ENCODE data around the gene GRM7. TPM values are rescaled to one million over a fixed set of nuclear protein-coding genes. Genes with fewer than 3 reads are reported as not detected.

The GRM7 gene
- total and polyA plus RNA-seq, 9 of the 15 experiments (the other 6 are each of a cell fraction or from before 2014, with no cell fraction given) = not detected

GRCh38 chr3:6929918-6930317, 69.0 kb downstream of the GRM7 start:
- no peak for TF ChIP-seq SIN3A (IDR thresholded peaks at IDR 0.05; ENCODE audit: borderline replicate concordance in 2 of 2, control insufficient read depth in 1 of 2, low read depth in 2 of 2, low read length in 2 of 2)
- TF ChIP-seq OTX1 (CRISPR knock-in tag; IDR thresholded peaks at IDR 0.05) = no peak
- no peak for TF ChIP-seq COPS2 (conservative IDR thresholded peaks at IDR 0.05)
- no peak for TF ChIP-seq GTF3C2 (IDR thresholded peaks at IDR 0.05; ENCODE audit: borderline replicate concordance, extremely low read depth, insufficient read length)
- TF ChIP-seq BRD9 (IDR thresholded peaks at IDR 0.05; ENCODE audit: low read depth, partially characterized antibody) = no peak
- no peak for TF ChIP-seq ZBTB8A (IDR thresholded peaks at IDR 0.05; ENCODE audit: partially characterized antibody)
- TF ChIP-seq TAF9B (IDR thresholded peaks at IDR 0.05; ENCODE audit: partially characterized antibody) = no peak
- TF ChIP-seq SP1 (CRISPR knock-in tag; IDR thresholded peaks at IDR 0.05) = no peak
- TF ChIP-seq NFE2L1 (tag; IDR thresholded peaks at IDR 0.05; ENCODE audit: borderline replicate concordance, low read depth) = no peak
- no peak for TF ChIP-seq HDAC2 (IDR thresholded peaks at IDR 0.05)
- no peak for TF ChIP-seq KDM4B (IDR thresholded peaks at IDR 0.05; ENCODE audit: borderline replicate concordance in 2 of 2, low read depth in 1 of 2)
- TF ChIP-seq CGGBP1 (CRISPR knock-in tag; IDR thresholded peaks at IDR 0.05) = no peak
- TF ChIP-seq ZNF274 (IDR thresholded peaks at IDR 0.05; ENCODE audit: borderline replicate concordance, low read depth, low read length) = no peak
- no peak for TF ChIP-seq RNF219 (CRISPR knock-in tag; IDR thresholded peaks at IDR 0.05)
- no peak for TF ChIP-seq THAP12 (CRISPR knock-in tag; IDR thresholded peaks at IDR 0.05)
- intact Hi-C loops (cut with micrococcal nuclease) = no loop called here
- Histone ChIP-seq H3K36me3 (ENCODE audit: control insufficient read depth, insufficient read depth, low read length) (no peaks in the 10 kb centered on the region), H3K9me3 (replicated peaks; ENCODE audit: control insufficient read depth, insufficient read depth, low read depth, low read length) (no peaks in the 10 kb centered on the region; the same call in 1 of the 2 replicates), H3K79me2 (ENCODE audit: control insufficient read depth, insufficient read depth, low read length) (no peaks in the 10 kb centered on the region), H3K9me1 (ENCODE audit: control insufficient read depth, insufficient read depth, low read length) (no peaks in the 10 kb centered on the region), H3K4me1 (replicated peaks in 1 of 2; ENCODE audit: control insufficient read depth in 2 of 2, insufficient read depth in 2 of 2, low read length in 2 of 2) (no peaks in the 10 kb centered on the region), H3K27me3 (ENCODE audit: control insufficient read depth in 2 of 2, insufficient read depth in 2 of 2, low read length in 2 of 2) (no peaks in the 10 kb centered on the region), H3K4me2 (ENCODE audit: insufficient read depth, low read length) (no peak overlapping the region), H2AFZ (ENCODE audit: low read depth, low read length) (no peak overlapping the region), H3K4me3 (no peak overlapping the region), H3K9ac (ENCODE audit: insufficient read depth in 1 of 2, low read depth in 2 of 2, low read length in 2 of 2) (no peak overlapping the region), H3K27ac (ENCODE audit: extremely low read depth, low read depth, low read length) (no peak overlapping the region), H4K20me1 (replicated peaks; ENCODE audit: control insufficient read depth, insufficient read depth, low read length) (no peaks in the 10 kb centered on the region)
- in situ Hi-C loops (cut with MboI) = no loop called here
- no peak for FAIRE-seq
- BruUV-seq (replicated peaks) = no TSS peak
- no peak for DNase-seq (ENCODE audit: extremely low read depth in 1 of 4, low spot score in 3 of 4)
- 0% methylated on average over 2 of the region's 2 CpGs for WGBS (ENCODE audit: insufficient coverage, low coverage, missing lambda C conversion rate)
- ChIA-PET CTCF (ENCODE audit: low intra/inter-chr PET ratio) (no interaction called here), POLR2A (no interaction called here)
- no peak for ATAC-seq

Measured in K562 (cell line).